Skeletal muscle tissue (tissue), 4 donors: Measurements from ENCODE around the gene THSD4. TPM values are rescaled to one million over a fixed set of nuclear protein-coding genes. Genes with fewer than 3 reads are reported as not detected.

Source experiments
- H3K27ac ChIP-seq: one replicate; pipeline ENCODE4 v1.7.0; 2013; ENCODE audit warnings: mild to moderate bottlenecking, low read depth, low read length, inconsistent platforms
- H3K27me3 ChIP-seq, 3 donors: one replicate each; pipeline ENCODE4 v1.7.0; 2013; ENCODE audit warnings: low read length in 3 of 3; ENCODE audit not compliant: control insufficient read depth in 3 of 3, insufficient read depth in 3 of 3
- H3K36me3 ChIP-seq, 3 donors: one replicate each; pipeline ENCODE4 v1.7.0; 2013; ENCODE audit warnings: low read length in 3 of 3; ENCODE audit not compliant: control insufficient read depth in 3 of 3, insufficient read depth in 3 of 3
- H3K4me1 ChIP-seq, 3 donors: one replicate each; pipeline ENCODE4 v1.7.0; 2013; ENCODE audit warnings: low read length in 3 of 3, mild to moderate bottlenecking in 3 of 3; ENCODE audit not compliant: control insufficient read depth in 3 of 3, insufficient read depth in 3 of 3
- H3K4me3 ChIP-seq, 3 donors: one replicate each; pipeline ENCODE4 v1.7.0; 2013; ENCODE audit warnings: low read length in 3 of 3
- H3K9ac ChIP-seq, 3 donors: one replicate each; pipeline ENCODE4 v1.7.0; 2013; ENCODE audit warnings: low read length in 3 of 3, mild to moderate bottlenecking in 3 of 3, moderate library complexity in 2 of 3, low read depth in 1 of 3
- H3K9me3 ChIP-seq, 3 donors: one replicate each; pipeline ENCODE4 v1.7.0; 2013; ENCODE audit warnings: low read length in 3 of 3; ENCODE audit not compliant: control insufficient read depth in 3 of 3
- total RNA-seq: library from RNA; depleted of rRNA; stranded (reverse); fragments of >200 nt; gene quantifications from one replicate; pipeline ENCODE4 v1.2.3, GENCODE V29; 2014
- donor health status: Osteomylitis.

The THSD4 gene
- total RNA-seq, 1 donor from 2014 or later: 15.7 TPM

GRCh38 chr15:71494563-71495397 is 379.5 kb downstream of the THSD4 start:
- H3K36me3 ChIP-seq: no peaks in the 10 kb centered on the region
- H3K4me3 ChIP-seq: no peak overlapping the region
- no peaks in the 10 kb centered on the region for H3K9me3 ChIP-seq
- H3K27ac ChIP-seq: no peak overlapping the region
- peaks cover 5 to 17% (median 12%) of the 10 kb centered on the region in 3 donors for H3K4me1 ChIP-seq
- H3K9ac ChIP-seq: no peak overlapping the region
- no peaks in the 10 kb centered on the region for H3K27me3 ChIP-seq

- Histone ChIP-seq H3K27me3 (no peaks in the 10 kb centered on the region), H3K4me1 (peaks cover 5 to 17% (median 12%) of the 10 kb centered on the region in 3 donors), H3K36me3 (no peaks in the 10 kb centered on the region), H3K27ac (no peak overlapping the region), H3K9ac (no peak overlapping the region), H3K4me3 (no peak overlapping the region), H3K9me3 (no peaks in the 10 kb centered on the region)
These were observed 380.1 kb downstream of the THSD4 start for GRCh38 chr15:71495398-71495780.

DNA sequence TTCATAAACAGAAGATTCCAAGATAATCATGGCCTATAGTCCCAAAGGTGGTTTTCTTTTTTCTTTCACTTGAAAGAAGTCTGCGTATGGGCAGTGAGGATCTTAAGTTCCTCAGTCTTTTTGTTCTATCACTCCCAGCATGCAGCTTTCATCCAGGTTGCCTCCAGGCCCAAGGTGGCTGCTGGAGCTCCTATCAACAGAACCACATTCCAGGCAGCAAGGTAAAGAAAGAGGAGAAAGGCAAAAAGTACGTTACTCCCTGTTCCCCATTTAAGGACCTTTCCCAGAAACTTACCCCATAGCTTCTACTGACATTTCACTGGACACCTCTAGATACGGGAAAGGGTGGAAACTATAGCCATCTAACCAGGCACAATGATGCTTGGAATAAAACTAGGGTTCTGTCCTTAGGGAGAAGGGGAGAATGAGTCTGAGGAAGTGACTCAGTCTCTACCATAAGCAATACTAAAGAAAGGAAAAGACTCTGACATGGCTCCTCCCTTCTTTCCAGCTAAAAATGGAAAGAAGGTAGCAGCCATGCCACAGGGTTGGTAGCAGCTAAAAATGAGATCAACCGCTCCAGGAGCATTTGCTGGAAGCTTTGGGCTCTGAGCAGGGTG is 381.2 kb downstream of the THSD4 start:
- H3K36me3 ChIP-seq: no peaks in the 10 kb centered on the region
- peaks cover 5 to 21% (median 12%) of the 10 kb centered on the region in 3 donors for H3K4me1 ChIP-seq
- no peak overlapping the region for H3K9ac ChIP-seq
- no peaks in the 10 kb centered on the region for H3K9me3 ChIP-seq
- H3K27me3 ChIP-seq: no peaks in the 10 kb centered on the region
- H3K27ac ChIP-seq: no peak overlapping the region
- no peak overlapping the region for H3K4me3 ChIP-seq

- Histone ChIP-seq H3K9ac (no peak overlapping the region), H3K27me3 (no peaks in the 10 kb centered on the region), H3K27ac (no peak overlapping the region), H3K36me3 (no peaks in the 10 kb centered on the region), H3K9me3 (no peaks in the 10 kb centered on the region), H3K4me1 (peaks cover 0 to 9% (median 7%) of the 10 kb centered on the region in 3 donors), H3K4me3 (no peak overlapping the region)
These were observed 386.2 kb downstream of the THSD4 start for GRCh38 chr15:71501344-71502076.

DNA sequence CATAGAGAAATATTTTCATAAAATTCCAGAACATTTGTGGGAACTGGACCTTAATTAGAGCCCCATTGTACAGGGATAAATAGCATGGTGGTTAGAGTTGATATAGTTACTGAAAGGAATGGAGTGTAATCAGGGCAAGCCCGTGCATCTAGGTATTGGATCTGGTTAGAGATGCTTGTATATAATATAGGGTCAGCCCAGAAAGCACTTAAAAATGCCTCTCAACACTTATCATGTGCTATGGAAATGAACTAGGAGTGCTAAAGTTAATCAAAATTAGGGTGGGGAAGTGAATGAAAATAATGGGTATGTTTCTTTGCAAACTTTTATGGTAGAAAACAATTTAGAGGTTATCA is 386.8 kb downstream of the THSD4 start:
- H3K27ac ChIP-seq: no peak overlapping the region
- no peak overlapping the region for H3K9ac ChIP-seq
- no peak overlapping the region for H3K4me3 ChIP-seq

DNA sequence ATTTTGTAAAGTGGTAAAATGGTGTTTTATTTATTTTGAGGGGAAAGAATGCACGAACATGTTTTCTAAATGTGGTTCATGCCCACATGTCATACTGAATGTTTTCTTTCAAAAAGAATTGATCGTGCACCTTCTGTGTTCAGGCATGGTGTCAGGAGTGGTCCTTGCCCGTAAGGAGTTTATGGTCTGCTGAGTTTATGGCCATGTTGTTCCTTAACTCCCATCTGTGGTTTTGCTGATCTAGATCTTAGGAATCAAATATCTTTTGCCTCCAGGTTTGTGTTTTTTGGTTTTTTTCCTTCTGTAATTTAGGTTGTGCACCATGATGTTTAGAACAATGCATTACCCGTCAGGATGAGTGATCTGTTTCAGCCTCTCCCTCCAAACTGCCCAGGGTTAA is 390.7 kb downstream of the THSD4 start:
- Histone ChIP-seq H3K27ac (no peak overlapping the region), H3K4me1 (peaks cover 0 to 5% (median 4%) of the 10 kb centered on the region in 3 donors), H3K4me3 (no peak overlapping the region), H3K9me3 (no peaks in the 10 kb centered on the region), H3K36me3 (no peaks in the 10 kb centered on the region), H3K27me3 (no peaks in the 10 kb centered on the region), H3K9ac (no peak overlapping the region)

More for the DNA sequence above, 386.8 kb downstream of the THSD4 start:
- peaks cover 0 to 5% (median 4%) of the 10 kb centered on the region in 3 donors for H3K4me1 ChIP-seq
- H3K27me3 ChIP-seq: no peaks in the 10 kb centered on the region
- no peaks in the 10 kb centered on the region for H3K36me3 ChIP-seq
- no peaks in the 10 kb centered on the region for H3K9me3 ChIP-seq

- H3K9me3 ChIP-seq: no peaks in the 10 kb centered on the region
- H3K36me3 ChIP-seq: no peaks in the 10 kb centered on the region
These were observed 391.7 kb downstream of the THSD4 start for GRCh38 chr15:71506946-71507345.

GRCh38 chr15:71508081-71508682 is 392.9 kb downstream of the THSD4 start:
- Histone ChIP-seq H3K4me3 (no peak overlapping the region), H3K4me1 (no peaks in the 10 kb centered on the region), H3K9ac (no peak overlapping the region), H3K27me3 (no peaks in the 10 kb centered on the region), H3K9me3 (no peaks in the 10 kb centered on the region), H3K36me3 (no peaks in the 10 kb centered on the region), H3K27ac (no peak overlapping the region)

More at GRCh38 chr15:71506946-71507345, 391.7 kb downstream of the THSD4 start:
- Histone ChIP-seq H3K4me1 (peaks cover 0 to under 1% (median 0%) of the 10 kb centered on the region in 3 donors), H3K9ac (no peak overlapping the region), H3K27ac (no peak overlapping the region), H3K4me3 (no peak overlapping the region), H3K27me3 (no peaks in the 10 kb centered on the region)

DNA sequence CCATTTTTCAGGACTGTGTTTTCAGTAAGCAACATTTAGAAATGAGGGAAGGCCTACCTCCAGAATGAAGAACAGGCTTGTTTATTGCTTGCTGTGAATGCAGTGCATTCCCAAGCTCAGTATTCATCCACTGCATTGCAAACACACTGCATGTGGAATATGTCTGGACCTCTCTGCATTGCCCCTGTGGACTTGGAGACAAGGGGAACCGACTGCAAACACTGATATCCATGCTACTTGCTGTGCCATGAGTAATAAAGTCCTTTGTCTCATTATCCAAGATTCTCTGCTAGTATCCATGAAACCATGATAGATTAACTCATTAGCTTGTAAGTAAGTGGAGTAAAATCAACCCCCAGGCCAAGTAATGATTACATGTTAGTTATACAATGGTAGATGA is 393.9 kb downstream of the THSD4 start:
- H3K9me3 ChIP-seq: no peaks in the 10 kb centered on the region
- H3K27ac ChIP-seq: no peak overlapping the region
- H3K9ac ChIP-seq: no peak overlapping the region
- no peaks in the 10 kb centered on the region for H3K27me3 ChIP-seq
- no peaks in the 10 kb centered on the region for H3K36me3 ChIP-seq
- no peak overlapping the region for H3K4me3 ChIP-seq
- no peaks in the 10 kb centered on the region for H3K4me1 ChIP-seq
